NCI-H2081 (cell line): ENCODE measurements around the gene TMEM108.

Experiments used
- DNase-seq, 2 experiments: peaks; one replicate each; lab custom pipeline; 2025; lab: John Stamatoyannopoulos, UW

The TMEM108 gene

DNA sequence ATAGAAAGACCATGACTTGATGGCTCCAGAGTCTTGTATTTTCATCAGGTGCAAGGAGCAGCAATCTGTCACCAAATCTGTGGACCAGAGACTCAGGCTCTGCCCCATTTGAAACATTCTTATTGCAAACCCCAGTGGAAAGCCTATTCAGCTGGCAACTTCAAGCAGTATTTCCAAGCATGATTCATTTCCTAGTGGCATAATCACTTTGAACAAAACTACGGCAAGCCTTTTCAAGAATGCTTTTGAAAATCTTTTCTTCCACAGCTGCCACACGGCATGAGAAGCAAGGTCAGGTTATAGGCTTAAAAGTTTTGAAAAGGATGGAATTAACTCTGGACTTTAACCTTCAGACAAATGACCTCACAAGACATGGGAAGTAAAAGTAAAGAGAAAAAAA is 239.6 kb downstream of the TMEM108 start:
- no peak for DNase-seq

DNA sequence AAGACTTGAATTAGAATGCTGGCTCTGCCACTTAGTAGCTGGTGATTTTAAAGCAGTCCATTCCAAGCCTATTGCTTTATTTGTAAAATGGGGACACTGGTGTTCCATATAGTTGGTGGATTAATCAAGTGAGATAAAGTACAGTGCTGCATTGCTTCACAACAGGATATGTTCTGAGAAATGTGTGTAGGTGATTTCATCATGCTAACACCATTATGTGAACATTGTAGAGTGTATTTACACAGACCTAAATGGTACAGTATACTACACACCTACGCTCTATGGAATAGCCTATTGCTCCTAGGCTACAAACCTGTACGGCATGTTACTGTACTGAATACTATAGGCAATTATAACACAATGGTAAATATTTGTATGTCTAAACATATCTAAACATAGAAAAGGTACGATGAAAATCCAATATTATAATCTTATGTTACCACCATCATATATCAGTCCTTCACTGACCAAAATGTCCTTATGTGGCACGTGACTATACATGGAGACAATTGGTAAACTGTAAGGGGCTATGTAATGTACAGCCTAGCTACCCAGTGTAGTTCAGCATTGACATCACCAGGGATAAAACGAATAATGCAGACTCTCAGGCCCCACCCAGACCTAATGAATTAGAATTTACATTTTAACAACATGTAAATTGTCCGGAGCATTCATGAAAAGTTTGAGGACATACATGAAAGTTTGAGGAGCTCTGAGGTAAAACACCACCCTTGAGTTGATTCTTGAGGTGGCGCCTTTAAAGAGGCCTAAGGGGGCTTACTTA is 240.3 kb downstream of the TMEM108 start:
- DNase-seq: no peak

DNA sequence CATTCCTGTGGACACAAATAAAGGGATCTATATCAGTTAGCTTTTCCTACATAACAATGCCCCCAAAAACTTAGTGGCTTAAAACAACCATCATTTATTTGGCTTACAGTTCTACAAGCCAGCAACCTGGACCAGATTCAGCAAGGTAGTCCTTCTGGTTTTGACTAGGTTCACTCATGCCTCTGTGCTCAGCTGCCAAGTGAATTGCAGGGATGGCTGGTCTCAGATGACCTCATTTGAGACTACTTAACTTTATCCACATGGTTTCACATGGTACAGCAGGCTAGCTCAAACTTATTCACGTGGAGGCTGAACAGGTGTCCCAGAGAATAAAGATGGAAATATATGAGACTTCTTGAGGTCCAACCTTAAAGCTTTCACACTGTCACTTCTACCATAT is 242.4 kb downstream of the TMEM108 start:
- DNase-seq: no peak

- no peak for DNase-seq
Observed at GRCh38 chr3:133282236-133282635, 244.0 kb downstream of the TMEM108 start.

GRCh38 chr3:133283958-133284807 is 246.0 kb downstream of the TMEM108 start:
- no peak for DNase-seq

DNA sequence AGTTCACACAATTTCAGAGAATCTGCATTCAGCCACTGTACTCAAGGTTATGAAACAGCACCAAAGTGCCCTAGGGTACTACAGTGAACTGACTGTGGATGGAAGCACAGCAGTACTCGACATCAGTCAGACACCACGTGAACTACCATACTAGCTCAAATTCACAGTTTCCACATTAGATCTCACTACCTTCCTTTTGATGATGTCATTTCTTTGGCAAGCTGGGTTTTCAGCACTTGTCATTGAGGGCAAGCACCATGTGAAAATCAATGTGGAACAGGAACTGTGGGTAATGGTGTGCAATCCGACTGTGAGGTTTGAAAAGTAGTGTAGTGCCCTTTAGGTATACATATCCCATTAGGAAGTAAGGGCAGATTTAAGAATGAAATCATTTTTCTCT is 251.1 kb downstream of the TMEM108 start:
- DNase-seq: no peak

DNA sequence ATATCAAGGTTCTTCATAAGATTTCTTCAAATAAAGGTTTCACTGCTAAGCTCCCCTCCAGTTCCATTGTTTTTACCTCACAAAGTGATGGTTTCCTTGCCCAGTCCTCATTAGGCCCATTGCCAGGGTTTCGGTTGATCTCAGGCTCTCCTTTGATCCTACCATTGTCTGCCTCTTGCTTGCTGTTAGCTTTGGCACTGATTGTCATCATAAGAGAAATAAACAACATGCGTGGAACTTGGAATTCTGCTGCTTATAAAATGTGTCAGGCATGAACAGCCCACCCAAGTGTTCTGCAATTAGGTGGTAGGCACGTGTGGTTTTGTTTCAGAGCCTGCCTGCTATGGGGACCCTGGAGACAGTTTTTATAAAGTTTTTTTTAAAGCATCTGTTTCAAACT is 254.1 kb downstream of the TMEM108 start:
- peak in 1 of 2 experiments; percentile 36 for DNase-seq

- DNase-seq: peak in 1 of 2 experiments; percentile 17
Observed at GRCh38 chr3:133293397-133294110, 255.4 kb downstream of the TMEM108 start.

GRCh38 chr3:133294253-133294652 is 256.1 kb downstream of the TMEM108 start:
- no peak for DNase-seq

GRCh38 chr3:133295199-133295901 is 257.2 kb downstream of the TMEM108 start:
- no peak for DNase-seq

- DNase-seq: no peak
Observed at GRCh38 chr3:133295944-133296917, 258.0 kb downstream of the TMEM108 start.

- DNase-seq: no peak
Observed at GRCh38 chr3:133296981-133297380, 258.8 kb downstream of the TMEM108 start.

DNA sequence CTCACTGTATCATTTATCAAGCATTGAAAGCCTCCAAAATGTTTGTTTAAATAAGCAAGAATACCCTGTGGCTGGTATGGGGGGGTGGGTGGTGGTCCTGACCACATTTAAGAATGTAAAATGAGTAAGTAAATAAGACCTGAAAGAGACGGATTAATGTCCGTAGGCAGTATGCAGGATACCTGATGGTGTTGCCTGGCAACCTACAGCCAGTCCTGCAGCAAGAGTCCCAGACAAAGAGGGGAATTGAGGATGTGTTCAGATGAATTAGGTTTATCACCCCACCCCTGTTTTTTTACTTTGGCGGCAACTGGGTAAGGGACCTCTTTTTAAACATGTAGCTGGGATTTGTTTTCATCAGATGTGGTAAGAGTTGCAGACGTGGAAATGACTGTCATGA is 261.9 kb downstream of the TMEM108 start:
- DNase-seq: no peak

DNA sequence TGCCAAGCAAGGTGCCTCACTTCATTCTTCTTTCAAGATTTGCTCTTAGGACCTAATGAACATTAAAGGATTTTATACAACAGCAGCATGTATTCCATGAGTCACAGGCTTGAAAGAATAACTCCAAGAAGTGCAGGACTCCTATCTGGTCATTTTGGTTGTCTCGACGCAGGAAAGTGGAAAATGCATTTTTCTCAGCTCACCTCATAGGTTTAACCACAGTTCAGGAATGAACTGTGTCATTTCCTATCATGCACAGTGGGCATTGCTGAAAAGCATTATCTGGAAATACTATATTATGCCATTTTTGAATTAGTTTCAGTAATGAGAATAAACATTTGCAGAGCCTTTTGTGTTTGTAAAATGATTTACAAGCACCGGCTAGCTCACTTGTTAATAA is 263.0 kb downstream of the TMEM108 start:
- DNase-seq: no peak

GRCh38 chr3:133301731-133302130 is 263.5 kb downstream of the TMEM108 start:
- no peak for DNase-seq

DNA sequence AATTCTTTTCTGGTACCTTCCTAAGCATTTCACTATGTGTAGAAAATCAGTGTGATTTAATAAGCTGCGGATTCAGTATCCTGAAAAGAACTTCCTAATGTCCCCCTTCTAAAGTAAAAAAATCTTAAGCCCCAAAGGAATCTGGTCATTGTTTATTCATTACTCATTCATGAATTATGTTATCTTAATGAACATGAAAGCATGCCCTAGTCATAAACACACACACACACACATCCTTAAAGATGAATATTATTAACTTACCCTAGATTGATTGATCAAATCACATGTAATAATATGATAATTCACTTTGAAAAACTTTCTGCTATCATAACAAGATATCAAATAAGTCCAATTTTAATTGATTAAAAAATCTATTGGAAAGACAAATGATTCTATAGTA is 265.2 kb downstream of the TMEM108 start:
- no peak for DNase-seq

DNA sequence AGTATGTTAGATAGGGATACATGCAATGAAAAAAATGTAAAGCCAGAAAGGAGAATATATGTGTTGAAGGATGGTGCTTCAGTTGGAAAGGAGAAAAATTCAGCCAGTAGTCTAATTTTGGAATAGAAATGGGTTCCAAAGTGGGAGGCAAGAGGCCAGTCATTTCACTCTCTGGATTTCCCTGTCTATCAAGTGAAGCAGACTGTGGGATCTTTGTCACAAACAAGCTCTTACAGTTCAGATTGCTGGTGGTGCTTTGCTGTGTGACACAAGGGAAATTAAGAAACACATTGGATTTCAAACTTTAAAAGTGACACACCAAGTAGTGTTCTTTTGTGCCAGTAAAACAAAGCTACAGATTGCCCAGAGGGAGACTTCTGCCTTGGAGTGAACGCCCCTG is 279.7 kb downstream of the TMEM108 start:
- DNase-seq: no peak

DNA sequence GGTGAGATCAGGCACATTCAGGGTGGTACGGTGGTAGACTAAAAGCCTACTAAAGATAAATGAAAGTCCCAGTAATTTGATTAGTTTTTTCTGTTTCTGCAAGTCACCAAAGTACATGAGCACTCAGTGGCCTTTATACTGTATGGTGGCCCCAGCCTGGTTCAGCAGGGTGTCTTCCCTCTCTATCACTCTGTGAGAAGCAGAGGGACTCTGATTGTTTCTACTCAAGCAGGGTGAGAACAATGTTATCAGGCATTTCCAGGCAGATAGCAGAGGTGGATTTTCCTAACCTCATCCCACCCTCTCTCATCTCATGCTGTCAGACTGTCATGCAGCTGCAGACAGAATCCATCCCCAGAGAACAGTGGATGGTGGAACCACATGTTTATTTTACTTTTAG is 290.2 kb downstream of the TMEM108 start:
- DNase-seq: no peak

DNA sequence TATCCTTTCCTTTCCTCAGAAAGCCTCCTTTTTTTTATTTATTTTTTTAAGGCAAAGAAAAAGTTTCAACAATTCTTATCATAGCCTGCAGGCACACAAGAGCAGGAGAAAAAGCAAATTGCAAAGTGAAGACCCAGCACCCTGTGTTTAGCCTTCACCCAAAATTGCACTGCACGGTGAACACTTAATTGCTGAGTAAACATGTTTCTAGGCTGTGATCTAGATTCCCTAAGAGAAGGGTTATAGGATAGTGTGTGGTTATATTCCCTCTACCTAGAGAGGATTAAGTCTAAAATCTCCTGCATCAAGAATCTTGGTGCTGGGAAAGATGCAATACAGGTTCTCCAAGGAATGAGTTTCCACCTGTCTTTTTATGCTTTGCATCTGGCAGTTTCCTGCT is 291.4 kb downstream of the TMEM108 start:
- DNase-seq: peak; percentile 24 to 57

DNA sequence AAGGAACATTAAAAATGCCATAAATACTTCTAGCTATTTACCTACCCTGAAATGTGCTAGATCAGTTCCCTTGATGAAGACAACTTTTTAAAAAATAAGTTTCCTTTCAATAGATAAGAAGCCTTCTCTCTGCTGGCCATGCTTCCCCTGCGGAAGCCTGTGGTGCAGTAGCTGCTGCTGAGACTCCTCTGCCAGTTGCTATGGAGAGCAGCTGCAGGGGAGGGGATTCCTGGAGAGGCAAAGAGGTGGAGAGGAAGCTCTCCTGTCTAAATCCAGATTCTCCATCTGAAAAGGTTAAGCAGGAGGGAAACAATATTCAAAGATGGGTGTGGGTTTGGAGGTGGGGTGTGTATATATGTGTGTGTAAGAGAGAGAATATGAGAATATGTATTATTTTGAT is 291.9 kb downstream of the TMEM108 start:
- peak; percentile 40 to 68 for DNase-seq

DNA sequence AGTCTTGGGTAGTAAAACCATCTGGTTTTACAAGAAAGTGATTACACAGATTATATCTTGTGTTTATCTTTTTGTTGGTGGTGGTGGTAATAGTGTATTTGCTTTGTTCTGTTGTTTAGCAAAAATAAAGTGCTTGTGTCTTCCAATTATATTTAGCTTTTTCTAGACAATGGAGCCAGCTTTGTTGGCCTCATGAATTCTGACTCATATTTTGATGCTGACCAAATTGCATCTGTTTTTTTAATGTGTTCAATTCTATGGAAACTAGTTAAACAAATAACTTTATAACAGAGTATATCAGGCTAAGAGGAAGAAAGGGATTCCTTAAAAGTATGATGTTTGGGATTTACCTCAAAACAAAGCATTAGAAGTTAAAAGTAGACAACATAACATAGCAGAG is 292.3 kb downstream of the TMEM108 start:
- no peak for DNase-seq
